GM19395 (cell line): ENCODE results near the gene RBM38.

ENCODE experiments used
- ATAC-seq: cut with Tn5 transposase; IDR thresholded peaks from one replicate; pipeline ENCODE4 v1.9.1; 2021; ENCODE audit warnings: mild to moderate bottlenecking, moderate library complexity; ENCODE audit not compliant: unreplicated experiment

Gene RBM38

DNA sequence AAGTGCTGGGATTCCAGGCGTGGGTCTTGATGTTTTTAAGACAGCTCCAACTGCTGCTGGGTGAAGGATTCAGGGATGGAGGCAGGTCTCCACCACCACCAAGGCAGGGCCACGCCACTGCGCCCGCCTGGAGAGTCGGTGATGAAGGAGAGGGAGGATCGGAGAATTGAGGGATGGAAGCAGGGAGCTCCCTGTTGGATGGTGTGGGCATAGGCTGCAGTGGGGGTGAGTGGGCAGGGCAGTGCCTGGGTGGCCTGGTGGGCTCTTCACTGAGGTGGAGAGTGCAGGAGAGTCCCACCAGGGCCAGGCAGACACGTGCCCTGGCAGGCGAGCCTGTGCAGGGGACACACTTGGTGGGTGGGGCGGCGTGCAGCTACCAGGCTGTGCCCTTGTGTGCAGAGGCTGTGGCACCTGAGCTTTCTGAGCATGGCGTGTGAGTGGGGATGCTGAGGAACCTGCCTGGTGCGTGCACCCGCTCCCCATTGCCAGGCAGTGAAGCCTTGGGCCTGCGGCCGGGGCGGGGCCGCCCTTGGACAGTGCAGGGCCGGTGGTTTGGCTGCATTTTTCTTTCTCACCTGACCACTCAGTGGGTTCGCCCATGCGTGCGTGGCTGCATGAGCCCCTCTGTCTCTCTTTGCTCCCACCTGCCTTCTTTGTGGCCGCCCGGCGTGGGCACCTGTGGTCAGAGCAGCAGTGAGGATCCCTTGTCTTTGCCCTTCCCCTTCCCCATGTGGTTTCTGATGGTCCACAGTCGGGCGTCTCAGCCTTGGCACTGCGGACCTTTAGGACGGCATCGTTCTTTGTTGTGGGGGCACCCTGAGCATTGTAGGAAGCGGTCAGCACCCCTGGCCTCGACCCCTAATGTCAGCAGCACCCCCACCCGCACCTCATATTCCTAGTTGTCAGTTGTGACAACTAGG, 11.3 kb downstream of the RBM38 start:
- ATAC-seq: no peak

DNA sequence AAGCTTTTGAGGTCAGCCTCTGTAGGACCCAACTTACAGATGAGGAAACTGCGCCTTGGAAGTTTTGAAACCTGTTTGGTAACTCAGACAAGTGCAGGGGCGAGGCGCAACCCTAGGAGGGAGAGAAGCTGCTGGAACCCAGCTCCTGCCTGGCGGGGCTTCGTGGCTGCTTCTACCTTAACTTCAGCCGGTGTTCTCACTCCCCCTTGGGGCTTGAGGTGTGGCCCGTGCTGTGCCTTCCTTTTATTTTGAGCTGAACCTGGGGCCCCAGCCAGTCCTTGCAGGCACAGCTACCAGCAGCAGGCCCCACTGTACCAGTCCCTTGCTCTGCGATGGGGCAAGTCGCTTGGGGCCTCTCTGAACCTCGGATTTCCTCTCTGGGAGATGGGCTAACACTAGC, 12.0 kb downstream of the RBM38 start:
- no peak for ATAC-seq

- ATAC-seq: no peak
These were observed 12.8 kb downstream of the RBM38 start for GRCh38 chr20:57404006-57404405.

DNA sequence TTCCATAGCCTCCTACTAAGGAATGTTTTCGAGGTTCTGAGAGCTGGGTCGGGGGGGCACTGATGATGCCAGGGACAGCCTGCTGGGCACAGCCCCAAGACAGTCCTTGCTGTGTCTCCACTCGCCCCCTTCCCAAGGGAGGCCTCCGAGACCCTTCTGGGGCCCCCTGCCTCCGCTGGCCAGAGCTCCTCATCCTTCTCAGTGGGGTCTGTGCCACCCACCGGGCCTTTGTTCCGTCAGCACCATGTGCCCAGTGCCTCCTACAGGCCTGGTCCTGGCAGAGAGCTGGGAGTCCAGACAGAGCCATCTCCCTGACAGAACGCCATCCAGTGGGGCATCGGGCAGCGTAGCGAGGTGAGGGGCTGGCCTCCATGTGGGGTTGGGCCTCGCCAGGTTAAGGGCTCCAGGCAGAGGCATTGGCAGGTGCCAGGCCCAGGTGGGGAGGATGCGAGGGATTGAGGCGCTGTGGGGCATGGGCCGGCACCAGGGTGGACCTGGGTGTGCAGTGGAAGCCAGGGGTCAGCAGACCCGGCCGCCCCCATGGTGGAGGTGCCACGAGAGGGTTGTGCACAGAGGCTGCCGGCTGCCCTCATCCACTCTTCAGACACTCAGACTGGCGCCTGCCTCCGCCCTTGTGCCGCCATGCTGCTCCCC, 13.3 kb downstream of the RBM38 start:
- ATAC-seq: no peak

- ATAC-seq: no peak
These were observed 14.2 kb downstream of the RBM38 start for GRCh38 chr20:57405236-57406016.

DNA sequence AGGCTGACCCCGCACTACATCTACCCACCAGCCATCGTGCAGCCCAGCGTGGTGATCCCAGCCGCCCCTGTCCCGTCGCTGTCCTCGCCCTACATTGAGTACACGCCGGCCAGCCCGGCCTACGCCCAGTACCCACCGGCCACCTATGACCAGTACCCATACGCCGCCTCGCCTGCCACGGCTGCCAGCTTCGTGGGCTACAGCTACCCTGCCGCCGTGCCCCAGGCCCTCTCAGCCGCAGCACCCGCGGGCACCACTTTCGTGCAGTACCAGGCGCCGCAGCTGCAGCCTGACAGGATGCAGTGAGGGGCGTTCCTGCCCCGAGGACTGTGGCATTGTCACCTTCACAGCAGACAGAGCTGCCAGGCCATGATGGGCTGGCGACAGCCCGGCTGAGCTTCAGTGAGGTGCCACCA, 16.4 kb downstream of the RBM38 start:
- no peak for ATAC-seq

- no peak for ATAC-seq
These were observed 16.9 kb downstream of the RBM38 start for GRCh38 chr20:57408131-57408530.

GRCh38 chr20:57408536-57409233, 17.5 kb downstream of the RBM38 start:
- ATAC-seq: no peak

DNA sequence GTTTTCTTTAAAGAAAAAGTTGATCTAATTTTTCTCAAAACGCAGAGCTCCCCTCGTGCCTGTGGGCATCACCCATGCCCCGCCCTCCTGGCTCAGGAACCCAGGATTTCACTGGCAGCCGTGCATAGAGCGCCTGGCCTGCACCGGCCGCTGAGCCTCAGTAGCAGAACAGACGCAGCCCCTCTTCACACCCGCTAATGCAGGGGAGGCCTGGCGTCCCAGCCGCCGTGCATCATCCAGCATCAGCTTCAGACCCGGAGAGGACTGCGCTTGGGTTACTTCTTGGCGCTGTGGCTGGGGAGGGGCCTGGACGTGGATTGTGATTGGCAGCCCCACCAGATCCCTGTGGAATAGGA, 18.1 kb downstream of the RBM38 start:
- no peak for ATAC-seq

- no peak for ATAC-seq
These were observed 18.6 kb downstream of the RBM38 start for GRCh38 chr20:57409672-57410397.

DNA sequence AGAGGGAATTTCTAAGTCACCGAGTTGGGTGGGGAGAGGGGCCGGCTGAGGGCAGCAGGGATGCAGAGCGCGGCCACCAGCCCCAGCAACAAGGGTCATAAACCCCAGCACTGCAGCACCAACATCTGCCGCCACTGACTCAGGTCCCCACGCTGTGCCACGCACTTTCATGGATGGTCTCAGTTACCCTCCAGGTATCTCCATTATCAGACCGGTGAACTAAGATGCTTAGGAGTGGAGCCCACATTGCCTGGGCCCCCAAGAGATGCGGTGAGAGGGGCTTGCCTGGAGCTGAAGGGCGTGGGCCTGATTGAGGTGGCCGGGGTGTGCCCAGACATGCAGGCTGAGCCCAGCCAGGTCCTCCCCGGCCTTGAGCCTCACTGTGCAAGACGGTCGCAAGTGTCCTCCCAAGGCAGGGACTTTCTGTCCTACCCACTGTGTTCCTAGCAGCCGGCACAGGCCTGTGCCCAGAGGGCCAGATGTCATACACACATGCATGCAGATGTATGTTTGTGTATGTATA, 19.3 kb downstream of the RBM38 start:
- no peak for ATAC-seq

DNA sequence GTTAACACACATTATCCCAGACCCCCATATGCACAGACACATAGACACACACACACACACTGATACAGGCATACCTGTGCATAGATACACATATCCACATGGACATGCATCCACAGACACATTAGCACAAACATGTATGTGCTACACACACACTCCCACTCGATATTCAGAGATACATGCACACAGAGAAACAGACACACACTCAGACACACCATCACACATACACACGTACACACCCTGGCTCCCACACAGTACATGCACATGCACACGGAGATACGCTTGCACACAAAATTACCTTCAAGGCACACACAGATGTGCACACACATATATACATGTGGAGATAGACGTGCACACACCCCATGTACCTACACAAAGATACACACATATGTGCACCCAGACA, 19.7 kb downstream of the RBM38 start:
- ATAC-seq: no peak

- no peak for ATAC-seq
These were observed 20.4 kb downstream of the RBM38 start for GRCh38 chr20:57411406-57412283.

DNA sequence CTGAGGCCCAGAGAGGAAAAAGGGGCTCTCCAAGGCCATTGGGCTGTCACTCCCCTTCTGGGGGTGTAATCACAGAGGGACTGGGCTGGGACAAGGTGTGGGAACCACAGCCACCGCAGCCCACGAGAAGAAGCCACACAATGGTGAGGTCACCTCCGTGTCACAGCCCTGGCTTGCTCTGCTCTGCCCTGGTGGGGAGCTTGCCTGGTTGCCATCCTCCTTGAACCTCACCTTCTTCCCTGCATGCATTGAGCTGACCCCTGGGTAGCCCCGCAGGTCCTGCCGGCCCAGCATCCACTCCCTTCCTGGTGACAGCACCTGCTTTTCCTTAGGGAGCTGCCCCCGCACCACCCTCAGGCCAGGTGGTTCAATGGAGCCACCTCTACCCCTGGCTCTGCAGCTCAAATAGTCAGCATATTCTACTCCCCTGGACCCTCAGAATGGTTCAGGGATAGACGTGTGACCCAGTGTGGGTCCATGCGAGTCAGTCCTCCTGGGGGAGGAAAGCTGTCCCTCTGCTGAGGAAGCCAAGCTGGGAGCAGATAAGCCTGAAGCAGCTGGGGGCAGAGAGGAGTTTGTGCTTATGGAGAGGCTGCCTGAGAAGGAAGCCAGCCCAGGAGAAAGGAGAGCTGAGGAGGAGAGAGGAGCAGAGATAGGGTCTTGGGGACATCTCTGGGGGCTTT, 21.3 kb downstream of the RBM38 start:
- no peak for ATAC-seq

DNA sequence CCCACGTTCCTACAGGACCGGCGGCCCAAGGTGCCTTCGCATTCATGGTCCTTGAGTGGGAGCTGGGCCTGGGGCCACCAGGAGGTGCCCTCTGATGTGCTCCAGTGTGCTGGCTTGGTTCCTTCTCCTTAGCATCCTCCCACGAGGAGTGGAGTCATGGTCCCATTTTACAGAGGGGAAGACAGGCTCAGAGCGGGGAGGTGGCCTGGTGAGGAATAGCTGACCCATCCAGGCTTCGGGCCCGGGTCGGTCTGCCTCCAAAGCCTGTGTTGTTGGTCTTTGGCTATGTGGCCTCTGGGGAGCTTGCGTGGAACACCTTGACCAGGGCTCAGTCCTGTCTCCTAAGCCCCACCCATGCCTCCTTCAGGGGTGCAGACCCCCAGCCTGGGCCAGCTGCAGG, 22.8 kb downstream of the RBM38 start:
- ATAC-seq: no peak

DNA sequence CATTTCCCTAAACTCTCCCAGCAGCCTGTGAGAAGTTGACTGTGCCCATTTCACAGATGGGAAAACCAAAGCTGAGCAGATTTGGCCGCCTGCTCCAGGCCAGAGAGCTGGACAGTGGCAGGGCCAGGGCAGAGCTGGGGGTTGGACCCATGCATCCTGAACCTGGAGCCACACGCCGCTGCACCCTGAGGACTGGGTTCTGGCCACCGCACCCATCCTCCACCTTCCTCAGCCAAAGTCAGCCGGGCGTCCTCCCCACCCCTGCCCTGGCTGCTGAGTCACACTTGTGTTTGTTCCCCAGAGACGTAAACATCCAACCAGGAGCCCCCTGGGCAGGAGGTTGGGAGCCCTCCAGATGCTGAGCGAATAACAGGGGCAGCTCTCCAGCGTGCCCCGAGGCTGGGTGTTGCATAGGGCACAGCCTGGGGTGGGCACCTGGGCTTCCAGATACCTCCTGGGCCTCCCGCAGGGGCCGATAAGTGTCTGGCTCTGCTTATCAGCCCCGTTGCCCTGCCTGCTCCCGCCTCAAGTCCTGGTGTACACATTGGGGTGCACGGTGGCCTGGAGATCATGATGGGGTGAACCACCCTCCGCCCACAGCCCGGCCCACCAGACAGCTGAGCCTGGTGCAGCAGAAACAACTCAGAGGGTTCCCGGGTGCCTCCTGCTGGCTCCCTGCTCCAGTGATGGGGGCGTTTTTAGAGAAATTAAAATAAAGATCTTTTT, 23.8 kb downstream of the RBM38 start:
- no peak for ATAC-seq

- no peak for ATAC-seq
These were observed 24.6 kb downstream of the RBM38 start for GRCh38 chr20:57415771-57416170.
